Activated CD4-positive, alpha-beta memory T cell treated with anti-CD3 and anti-CD28 coated beads for 36 hours (primary cell): ENCODE results near the gene CYSTM1. TPM values are rescaled to one million over a fixed set of nuclear protein-coding genes. Genes with fewer than 3 reads are reported as not detected.
"Not testable (repeated sequence)": the region's sequence is repeated elsewhere in the genome, so short reads cannot be mapped to it uniquely, and the experiment has no call there.

Experiments used
- CTCF ChIA-PET: fragments of 350-600 bp; sonication (Branson Sonifier 250); formaldehyde crosslinking; loops from one replicate; lab custom pipeline; 2021; ENCODE audit warnings: antibody characterized with exemption, inconsistent platforms; lab: Charles Lee
- POLR2A ChIA-PET: fragments of 350-600 bp; sonication (Branson Sonifier 250); formaldehyde crosslinking; loops from one replicate; lab custom pipeline; 2021; ENCODE audit warnings: antibody characterized with exemption; lab: Charles Lee
- DNase-seq: peaks from one replicate; pipeline ENCODE4 v3.0.0-alpha.2; 2020
- H3K27ac Mint-ChIP-seq: one replicate; pipeline ENCODE4 v1.8.0; 2021; ENCODE audit warnings: mixed read lengths
- H3K27me3 Mint-ChIP-seq: one replicate; pipeline ENCODE4 v1.8.0; 2021; ENCODE audit warnings: mixed read lengths
- H3K36me3 Mint-ChIP-seq: one replicate; pipeline ENCODE4 v1.8.0; 2021; ENCODE audit warnings: mixed read lengths
- H3K4me1 Mint-ChIP-seq: one replicate; pipeline ENCODE4 v1.8.0; 2021; ENCODE audit warnings: low read depth, mixed read lengths
- H3K4me3 Mint-ChIP-seq: one replicate; pipeline ENCODE4 v1.8.0; 2021; ENCODE audit warnings: mild to moderate bottlenecking, mixed read lengths
- H3K9me3 Mint-ChIP-seq: one replicate; pipeline ENCODE4 v1.8.0; 2021; ENCODE audit warnings: mixed read lengths
- intact Hi-C: fragments of 100-400 bp; cut with micrococcal nuclease; formaldehyde crosslinking; loops from one replicate; pipeline ENCODE4 v1.15.1; 2023
- total RNA-seq, 2 experiments: library from RNA; stranded (reverse); gene quantifications; one replicate each; pipeline ENCODE4 v1.2.3, GENCODE V29; 2021

Gene CYSTM1
- total RNA-seq, 2 experiments from 2014 or later, result 25.2 to 26.5 TPM

DNA sequence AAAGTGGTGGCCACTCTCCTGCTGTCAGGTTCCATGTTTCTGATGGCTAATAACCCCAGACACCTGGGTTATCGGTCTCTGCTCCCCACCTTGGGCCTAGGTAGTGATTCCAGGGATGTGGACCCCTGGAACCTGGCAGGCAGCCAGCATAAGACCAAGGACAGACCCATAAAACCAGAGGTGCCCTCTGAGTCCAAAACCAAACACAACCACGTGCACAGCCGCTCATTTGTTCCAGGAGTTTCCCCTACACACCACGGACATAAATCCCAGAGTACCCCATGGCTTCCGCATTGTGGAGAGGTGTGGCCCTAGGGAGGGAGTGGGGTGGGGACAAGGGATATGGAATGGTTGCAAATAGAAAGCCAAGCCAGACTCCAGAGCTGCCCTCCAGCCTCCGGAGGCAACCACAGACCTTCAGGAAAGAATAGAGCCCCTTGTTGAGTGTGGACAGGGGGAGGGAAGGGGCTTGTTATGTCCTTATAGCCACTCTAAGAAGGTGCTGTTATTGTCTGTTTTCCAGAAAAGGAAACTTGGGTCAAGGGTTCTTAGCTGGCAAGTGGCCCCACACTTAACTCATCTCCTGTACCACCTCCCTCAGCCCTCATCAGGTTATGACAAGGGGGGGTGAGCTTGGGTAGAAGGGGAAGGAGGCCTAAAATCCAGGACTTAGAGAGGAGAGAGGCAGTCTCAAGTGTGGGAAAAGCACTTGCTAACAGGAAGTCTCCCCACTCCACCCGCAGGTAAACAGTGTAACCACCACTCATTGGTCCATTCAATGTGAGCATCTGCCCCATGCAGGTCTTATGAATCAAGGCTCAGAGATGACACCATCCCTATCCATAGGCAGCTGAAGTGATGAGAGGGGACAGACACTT lies 23.6 kb upstream of the CYSTM1 start:
- DNase-seq, result no peak
- ChIA-PET POLR2A (no interaction called here), CTCF (interaction anchor here (0.6 to 7.2 kb wide), 3 partner anchors 7 to 222 kb away, joined by 3 to 74 read pairs (median 3); no protein-coding TSS in a partner anchor)
- Mint-ChIP-seq H3K4me3 (no peak overlapping the region), H3K36me3 (no peaks in the 10 kb centered on the region), H3K9me3 (no peaks in the 10 kb centered on the region), H3K27me3 (peaks cover 2% of the 10 kb centered on the region), H3K4me1 (peaks cover 4% of the 10 kb centered on the region), H3K27ac (no peak overlapping the region)
- intact Hi-C loops, result loop anchor here (10.0 kb wide), 1 partner anchor 307 kb away; no protein-coding TSS in a partner anchor

DNA sequence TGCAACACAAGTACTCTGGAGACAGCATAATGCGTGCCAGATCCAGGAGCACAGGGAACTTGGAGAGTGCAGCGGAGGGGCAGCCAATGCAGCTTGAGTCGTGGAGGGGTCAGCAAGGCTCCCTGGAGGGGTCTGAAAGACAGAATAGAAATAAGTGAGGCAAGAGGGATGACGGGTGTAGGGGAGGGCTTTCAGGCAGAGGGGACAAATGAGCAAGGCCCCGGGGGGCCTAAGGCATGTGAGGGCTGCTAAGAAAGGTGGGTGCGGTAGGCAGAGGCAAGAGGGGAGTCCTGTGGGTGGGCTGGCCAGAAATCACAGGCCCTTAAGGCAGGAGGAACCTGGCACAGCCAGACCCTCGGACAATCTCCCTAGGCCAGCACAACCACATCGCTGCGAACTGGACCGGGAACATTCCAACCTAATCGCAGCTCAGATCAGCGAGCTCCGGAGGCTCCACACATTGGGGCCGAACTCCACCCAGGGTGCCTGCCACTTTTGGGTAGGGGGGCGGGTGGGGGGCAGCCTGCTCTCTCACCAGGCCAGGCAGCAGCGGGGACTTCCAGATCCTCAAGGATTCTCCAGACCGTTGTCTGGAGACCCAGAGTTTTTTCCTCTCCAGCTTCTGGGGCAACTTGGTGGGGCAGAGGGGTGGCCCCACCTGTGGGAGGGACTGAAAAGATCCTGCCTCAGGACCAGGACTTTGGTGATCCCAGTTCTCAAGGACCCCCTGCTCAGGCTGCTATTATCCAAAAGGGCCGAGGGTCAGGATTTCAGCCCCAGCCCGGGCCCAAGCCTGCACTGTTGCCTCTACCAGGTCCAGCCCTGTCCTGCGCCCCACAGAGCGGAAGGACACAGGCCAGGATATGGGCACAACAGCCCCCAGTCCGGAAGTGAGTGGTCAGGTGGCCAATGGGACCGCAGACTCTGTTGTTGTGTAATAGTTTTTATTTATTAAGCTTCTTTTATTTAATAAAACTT lies 22.7 kb upstream of the CYSTM1 start:
- ChIA-PET POLR2A (no interaction called here), CTCF (interaction anchor here (1.1 to 8.3 kb wide), 3 partner anchors 8 to 80 kb away, joined by 3 to 99 read pairs (median 74); no protein-coding TSS in a partner anchor)
- Mint-ChIP-seq H3K4me1 (peaks cover 8% of the 10 kb centered on the region), H3K4me3 (no peak overlapping the region), H3K27me3 (no peaks in the 10 kb centered on the region), H3K27ac (no peak overlapping the region), H3K9me3 (no peaks in the 10 kb centered on the region), H3K36me3 (no peaks in the 10 kb centered on the region)
- intact Hi-C loops, result loop anchor here (10.0 kb wide), 1 partner anchor 308 kb away; no protein-coding TSS in a partner anchor
- DNase-seq, result no peak

GRCh38 chr5:140153255-140153654 lies 21.7 kb upstream of the CYSTM1 start:
- no peak for DNase-seq
- H3K4me3 Mint-ChIP-seq, result no peak overlapping the region
- POLR2A ChIA-PET, result no interaction called here
- H3K9me3 Mint-ChIP-seq, result no peaks in the 10 kb centered on the region
- CTCF ChIA-PET, result interaction anchor here (0.6 to 8.3 kb wide), 4 partner anchors 9 to 185 kb away, joined by 3 to 99 read pairs (median 45); no protein-coding TSS in a partner anchor
- no peaks in the 10 kb centered on the region for H3K27me3 Mint-ChIP-seq
- peaks cover 10% of the 10 kb centered on the region for H3K4me1 Mint-ChIP-seq
- H3K36me3 Mint-ChIP-seq, result no peaks in the 10 kb centered on the region
- intact Hi-C loops, result loop anchor here (10.0 kb wide), 1 partner anchor 308 kb away; no protein-coding TSS in a partner anchor
- no peak overlapping the region for H3K27ac Mint-ChIP-seq

GRCh38 chr5:140153905-140154304 lies 21.1 kb upstream of the CYSTM1 start:
- Mint-ChIP-seq H3K27ac (no peak overlapping the region), H3K36me3 (no peaks in the 10 kb centered on the region), H3K4me1 (peaks cover 10% of the 10 kb centered on the region), H3K27me3 (no peaks in the 10 kb centered on the region), H3K9me3 (no peaks in the 10 kb centered on the region), H3K4me3 (no peak overlapping the region)
- intact Hi-C loops, result loop anchor here (10.0 kb wide), 1 partner anchor 309 kb away; no protein-coding TSS in a partner anchor
- ChIA-PET CTCF (interaction anchor here (0.6 to 8.3 kb wide), 5 partner anchors 10 to 185 kb away, joined by 3 to 99 read pairs (median 16); no protein-coding TSS in a partner anchor), POLR2A (no interaction called here)
- no peak for DNase-seq

GRCh38 chr5:140154710-140155381 lies 20.1 kb upstream of the CYSTM1 start:
- H3K9me3 Mint-ChIP-seq, H3K36me3 Mint-ChIP-seq, H3K27ac Mint-ChIP-seq, POLR2A ChIA-PET, H3K27me3 Mint-ChIP-seq, H3K4me3 Mint-ChIP-seq, H3K4me1 Mint-ChIP-seq, DNase-seq: not testable (repeated sequence)
- intact Hi-C loops, result loop anchor here (10.0 kb wide), 1 partner anchor 310 kb away; no protein-coding TSS in a partner anchor
- CTCF ChIA-PET, result interaction anchor here (1.1 to 8.3 kb wide), 5 partner anchors 11 to 186 kb away, joined by 3 to 99 read pairs (median 16); no protein-coding TSS in a partner anchor

DNA sequence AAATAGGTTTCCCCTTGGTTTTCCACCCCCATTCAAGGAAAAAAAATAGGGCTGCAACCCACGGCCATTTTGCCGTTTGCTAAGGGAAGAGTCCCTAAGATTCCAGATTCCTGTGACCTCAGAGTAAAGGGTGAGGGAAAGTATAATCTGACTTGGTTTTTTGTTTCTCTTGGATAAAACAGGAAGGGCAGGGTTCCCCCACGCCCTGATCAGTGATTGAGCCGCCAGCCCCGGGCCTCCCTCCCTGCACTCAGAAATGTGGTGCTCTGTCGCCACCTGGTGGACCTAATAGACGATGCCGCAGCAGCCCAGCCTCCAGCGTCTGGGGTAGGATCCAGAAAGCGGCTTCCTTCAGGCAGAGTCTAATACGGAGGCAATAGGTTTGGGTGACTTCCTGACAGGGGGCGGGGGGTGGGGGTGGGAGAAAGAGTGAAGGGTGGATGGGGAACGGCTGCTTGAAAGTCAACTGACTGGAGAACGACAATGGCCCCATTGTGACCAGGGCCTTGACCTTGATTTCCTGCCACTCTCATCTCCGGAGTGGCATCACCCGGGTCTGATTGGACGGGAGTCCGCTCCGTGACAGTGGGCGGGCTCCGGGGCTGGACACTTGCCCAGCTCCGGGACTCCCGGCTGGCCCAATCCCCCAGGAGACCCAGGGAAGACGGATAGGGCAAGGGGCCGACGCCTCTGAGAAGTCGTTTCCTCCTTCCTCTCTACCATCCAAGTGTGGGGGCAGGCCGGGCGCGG lies 17.8 kb upstream of the CYSTM1 start:
- intact Hi-C loops, result loop anchor here (1.0 to 10.0 kb wide), 6 partner anchors 13 to 370 kb away; partner anchors contain the start of gene CYSTM1
- CTCF ChIA-PET, result interaction anchor here (0.7 to 8.3 kb wide), 7 partner anchors 13 to 189 kb away, joined by 3 to 99 read pairs (median 6); no protein-coding TSS in a partner anchor

GRCh38 chr5:140159014-140159927 lies 15.7 kb upstream of the CYSTM1 start:
- no peaks in the 10 kb centered on the region for H3K9me3 Mint-ChIP-seq
- H3K4me1 Mint-ChIP-seq, result peaks cover 10% of the 10 kb centered on the region
- no peaks in the 10 kb centered on the region for H3K27me3 Mint-ChIP-seq
- POLR2A ChIA-PET, result no interaction called here
- no peak for DNase-seq
- H3K36me3 Mint-ChIP-seq, result no peaks in the 10 kb centered on the region
- no peak overlapping the region for H3K27ac Mint-ChIP-seq
- intact Hi-C loops, result loop anchor here (10.0 kb wide), 1 partner anchor 314 kb away; no protein-coding TSS in a partner anchor
- CTCF ChIA-PET, result interaction anchor here (0.6 to 8.3 kb wide), 6 partner anchors 11 to 190 kb away, joined by 3 to 99 read pairs (median 4); no protein-coding TSS in a partner anchor
- H3K4me3 Mint-ChIP-seq, result no peak overlapping the region

More for the DNA sequence above, 17.8 kb upstream of the CYSTM1 start:
- Mint-ChIP-seq H3K4me3 (peak overlapping the region; percentile 2), H3K4me1 (peaks cover 10% of the 10 kb centered on the region), H3K27me3 (no peaks in the 10 kb centered on the region), H3K9me3 (no peaks in the 10 kb centered on the region), H3K36me3 (no peaks in the 10 kb centered on the region), H3K27ac (no peak overlapping the region)
- peak; percentile 92 for DNase-seq
- POLR2A ChIA-PET, result no interaction called here

DNA sequence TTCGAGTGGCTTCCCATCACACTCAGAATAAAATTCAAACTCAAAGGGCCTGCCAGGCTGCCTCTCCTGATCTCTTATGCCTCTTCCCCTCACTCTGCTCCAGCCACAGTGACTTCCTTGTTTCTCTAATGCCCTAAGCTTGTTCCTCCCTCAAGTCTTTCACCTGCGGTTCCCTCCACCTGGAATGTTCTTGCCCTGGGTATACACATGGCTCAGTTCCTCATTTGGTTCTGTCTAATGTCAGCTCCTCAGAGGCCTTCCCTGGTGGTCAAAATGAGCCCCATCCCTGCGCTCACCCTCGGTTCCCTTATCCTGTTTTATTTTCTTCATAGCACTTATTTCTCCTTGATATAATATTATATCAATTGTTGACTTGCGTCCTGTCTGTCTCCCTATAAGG lies 12.7 kb upstream of the CYSTM1 start:
- no peak overlapping the region for H3K27ac Mint-ChIP-seq
- H3K4me3 Mint-ChIP-seq, result no peak overlapping the region
- intact Hi-C loops, result no loop called here
- no peak for DNase-seq
- peaks cover 2% of the 10 kb centered on the region for H3K4me1 Mint-ChIP-seq
- ChIA-PET CTCF (interaction anchor here (0.7 to 1.3 kb wide), 3 partner anchors 15 to 19 kb away, joined by 3 to 4 read pairs (median 4); no protein-coding TSS in a partner anchor), POLR2A (no interaction called here)
- no peaks in the 10 kb centered on the region for H3K9me3 Mint-ChIP-seq
- H3K27me3 Mint-ChIP-seq, result no peaks in the 10 kb centered on the region
- no peaks in the 10 kb centered on the region for H3K36me3 Mint-ChIP-seq

DNA sequence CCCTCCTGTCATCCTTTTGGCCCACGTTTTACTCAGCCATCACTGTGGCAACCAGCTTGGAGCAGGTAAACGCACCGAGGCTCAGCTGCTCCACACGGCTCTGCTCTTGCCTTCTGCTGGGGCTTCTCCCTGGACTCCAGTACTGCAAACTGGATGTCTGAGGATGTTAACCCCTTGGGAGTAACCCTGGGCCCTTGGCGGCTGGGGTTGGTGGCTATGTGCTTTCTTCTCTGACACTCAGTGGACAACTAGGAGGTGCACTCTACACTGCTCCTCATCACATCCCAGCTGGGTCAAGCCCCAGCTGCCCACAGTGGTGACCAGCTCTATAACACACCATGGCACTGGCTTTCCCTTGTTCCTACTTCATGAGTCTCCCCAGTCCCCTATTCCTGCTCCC lies 12.2 kb upstream of the CYSTM1 start:
- no peak overlapping the region for H3K27ac Mint-ChIP-seq
- ChIA-PET CTCF (interaction anchor here (1.3 kb wide), 1 partner anchor 20 kb away, joined by 4 read pairs; no protein-coding TSS in a partner anchor), POLR2A (no interaction called here)
- H3K27me3 Mint-ChIP-seq, result no peaks in the 10 kb centered on the region
- no peaks in the 10 kb centered on the region for H3K9me3 Mint-ChIP-seq
- H3K36me3 Mint-ChIP-seq, result no peaks in the 10 kb centered on the region
- DNase-seq, result no peak
- H3K4me3 Mint-ChIP-seq, result no peak overlapping the region
- no peaks in the 10 kb centered on the region for H3K4me1 Mint-ChIP-seq
- intact Hi-C loops, result no loop called here
